Ovary (tissue), 3 donors: ENCODE data around the gene KCNS1.

Experiments
- POLR2A ChIP-seq: fragments of 450-650 bp; IDR thresholded peaks from one replicate; pipeline ENCODE4 v1.6.1; 2017; ENCODE audit warnings: antibody characterized with exemption, mild to moderate bottlenecking, moderate library complexity
- TF ChIP-seq, protein P1 (sequence below), 3 donors: fragments of 450-650 bp in 2 of 3; fragments of 200-600 bp in 1 of 3; IDR thresholded peaks; one replicate each; pipeline versions ENCODE4 v1.5.1 to v1.8.0; 2016 to 2022; ENCODE audit warnings: antibody characterized with exemption in 3 of 3, mild to moderate bottlenecking in 1 of 3
- donor health status: DM: no; HTN: no; CAD: no.

DNA sequence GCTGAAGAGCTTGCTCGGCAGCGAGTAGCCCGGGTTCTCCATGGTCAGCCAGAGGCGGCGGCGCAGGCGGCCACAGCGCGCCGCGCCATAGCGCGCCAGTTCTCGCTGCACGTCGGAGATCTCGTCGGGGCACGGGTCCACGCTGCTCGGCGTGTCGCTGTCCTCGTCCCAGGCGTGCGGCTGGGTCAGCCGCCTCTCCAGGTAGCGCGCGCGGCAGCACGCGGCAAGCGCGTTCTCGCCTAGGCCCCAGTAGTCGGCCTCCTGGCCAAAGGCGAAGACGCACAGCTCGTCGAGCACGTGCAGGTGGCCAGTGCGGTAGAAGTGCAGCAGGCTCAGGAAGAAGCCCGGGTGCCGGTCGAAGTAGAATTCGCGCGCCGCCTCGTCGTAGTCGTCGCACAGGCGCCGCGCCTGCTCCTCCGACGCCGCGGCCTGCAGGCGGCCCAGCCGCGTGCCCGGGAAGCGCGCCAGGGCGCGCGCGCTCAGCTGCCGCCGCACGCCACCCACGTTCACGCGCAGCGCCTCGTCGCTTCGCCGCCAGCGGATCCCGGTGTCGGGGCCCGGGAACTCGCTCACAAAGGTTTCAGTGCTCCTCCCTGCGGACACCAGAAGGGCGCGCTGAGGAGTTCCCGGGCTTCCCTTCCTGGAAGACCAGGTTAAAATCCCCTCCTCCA lies 2.7 kb downstream of the KCNS1 start:
- TF ChIP-seq, protein P1, sequence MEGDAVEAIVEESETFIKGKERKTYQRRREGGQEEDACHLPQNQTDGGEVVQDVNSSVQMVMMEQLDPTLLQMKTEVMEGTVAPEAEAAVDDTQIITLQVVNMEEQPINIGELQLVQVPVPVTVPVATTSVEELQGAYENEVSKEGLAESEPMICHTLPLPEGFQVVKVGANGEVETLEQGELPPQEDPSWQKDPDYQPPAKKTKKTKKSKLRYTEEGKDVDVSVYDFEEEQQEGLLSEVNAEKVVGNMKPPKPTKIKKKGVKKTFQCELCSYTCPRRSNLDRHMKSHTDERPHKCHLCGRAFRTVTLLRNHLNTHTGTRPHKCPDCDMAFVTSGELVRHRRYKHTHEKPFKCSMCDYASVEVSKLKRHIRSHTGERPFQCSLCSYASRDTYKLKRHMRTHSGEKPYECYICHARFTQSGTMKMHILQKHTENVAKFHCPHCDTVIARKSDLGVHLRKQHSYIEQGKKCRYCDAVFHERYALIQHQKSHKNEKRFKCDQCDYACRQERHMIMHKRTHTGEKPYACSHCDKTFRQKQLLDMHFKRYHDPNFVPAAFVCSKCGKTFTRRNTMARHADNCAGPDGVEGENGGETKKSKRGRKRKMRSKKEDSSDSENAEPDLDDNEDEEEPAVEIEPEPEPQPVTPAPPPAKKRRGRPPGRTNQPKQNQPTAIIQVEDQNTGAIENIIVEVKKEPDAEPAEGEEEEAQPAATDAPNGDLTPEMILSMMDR (IDR thresholded peaks at IDR 0.05): no peak
- no peak for TF ChIP-seq POLR2A
